ENCODE measurements around the gene TMEM79.

Gene TMEM79

DNA sequence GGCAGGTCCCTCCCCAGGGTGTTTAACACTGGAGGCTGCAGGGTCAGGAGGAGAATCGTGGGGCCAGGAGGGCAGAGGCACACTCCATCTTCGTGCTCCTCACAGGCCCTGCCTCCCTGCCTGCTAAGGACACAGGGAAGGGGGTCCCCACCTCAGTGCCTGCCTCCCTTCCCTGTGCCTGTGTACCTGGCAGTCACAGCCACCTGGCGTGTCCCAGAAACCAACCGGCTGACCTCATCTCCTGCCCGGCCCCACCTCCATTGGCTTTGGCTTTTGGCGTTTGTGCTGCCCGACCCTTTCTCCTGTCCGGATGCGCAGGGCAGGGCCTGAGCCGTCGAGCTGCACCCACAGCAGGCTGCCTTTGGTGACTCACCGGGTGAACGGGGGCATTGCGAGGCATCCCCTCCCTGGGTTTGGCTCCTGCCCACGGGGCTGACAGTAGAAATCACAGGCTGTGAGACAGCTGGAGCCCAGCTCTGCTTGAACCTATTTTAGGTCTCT, 42.8 kb upstream of the TMEM79 start:
- no peaks in the 10 kb centered on the region for H3F3A ChIP-seq (ENCODE audit: low read depth)
- peaks cover 24% of the 10 kb centered on the region; the same call in 1 of the 2 replicates for H3K36me3 ChIP-seq (ENCODE audit: insufficient read depth, low read length)
- no peaks in the 10 kb centered on the region for H3K4me1 ChIP-seq (ENCODE audit: insufficient read depth, low read length, poor library complexity, severe bottlenecking)
- H3K79me2 ChIP-seq (ENCODE audit: insufficient read depth, low read length), result no peaks in the 10 kb centered on the region
- no peak overlapping the region for H3K4me3 ChIP-seq (ENCODE audit: low read length, poor library complexity, severe bottlenecking)
- TF ChIP-seq EZH2phosphoT487 (IDR thresholded peaks at IDR 0.05; ENCODE audit: borderline replicate concordance), result no peak
- TF ChIP-seq, protein P1, sequence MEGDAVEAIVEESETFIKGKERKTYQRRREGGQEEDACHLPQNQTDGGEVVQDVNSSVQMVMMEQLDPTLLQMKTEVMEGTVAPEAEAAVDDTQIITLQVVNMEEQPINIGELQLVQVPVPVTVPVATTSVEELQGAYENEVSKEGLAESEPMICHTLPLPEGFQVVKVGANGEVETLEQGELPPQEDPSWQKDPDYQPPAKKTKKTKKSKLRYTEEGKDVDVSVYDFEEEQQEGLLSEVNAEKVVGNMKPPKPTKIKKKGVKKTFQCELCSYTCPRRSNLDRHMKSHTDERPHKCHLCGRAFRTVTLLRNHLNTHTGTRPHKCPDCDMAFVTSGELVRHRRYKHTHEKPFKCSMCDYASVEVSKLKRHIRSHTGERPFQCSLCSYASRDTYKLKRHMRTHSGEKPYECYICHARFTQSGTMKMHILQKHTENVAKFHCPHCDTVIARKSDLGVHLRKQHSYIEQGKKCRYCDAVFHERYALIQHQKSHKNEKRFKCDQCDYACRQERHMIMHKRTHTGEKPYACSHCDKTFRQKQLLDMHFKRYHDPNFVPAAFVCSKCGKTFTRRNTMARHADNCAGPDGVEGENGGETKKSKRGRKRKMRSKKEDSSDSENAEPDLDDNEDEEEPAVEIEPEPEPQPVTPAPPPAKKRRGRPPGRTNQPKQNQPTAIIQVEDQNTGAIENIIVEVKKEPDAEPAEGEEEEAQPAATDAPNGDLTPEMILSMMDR (conservative IDR thresholded peaks at IDR 0.05; ENCODE audit: low read length), result no peak
- H3K9ac ChIP-seq (ENCODE audit: low read depth, low read length, poor library complexity, severe bottlenecking), result no peak overlapping the region
- H4K20me1 ChIP-seq (ENCODE audit: insufficient read depth, low read length, poor library complexity, severe bottlenecking), result no peaks in the 10 kb centered on the region
- no peaks in the 10 kb centered on the region for H3K9me2 ChIP-seq (replicated peaks; ENCODE audit: low read depth, low read length)
- no peaks in the 10 kb centered on the region for H3K9me3 ChIP-seq (ENCODE audit: insufficient read depth, low read depth, low read length)
- H3K27me3 ChIP-seq (ENCODE audit: insufficient read depth, low read length, poor library complexity, severe bottlenecking), result no peaks in the 10 kb centered on the region
- no peak overlapping the region for H3K4me2 ChIP-seq (ENCODE audit: low read depth, low read length, poor library complexity, severe bottlenecking)
- no peak overlapping the region for H2AFZ ChIP-seq (ENCODE audit: low read length)

DNA sequence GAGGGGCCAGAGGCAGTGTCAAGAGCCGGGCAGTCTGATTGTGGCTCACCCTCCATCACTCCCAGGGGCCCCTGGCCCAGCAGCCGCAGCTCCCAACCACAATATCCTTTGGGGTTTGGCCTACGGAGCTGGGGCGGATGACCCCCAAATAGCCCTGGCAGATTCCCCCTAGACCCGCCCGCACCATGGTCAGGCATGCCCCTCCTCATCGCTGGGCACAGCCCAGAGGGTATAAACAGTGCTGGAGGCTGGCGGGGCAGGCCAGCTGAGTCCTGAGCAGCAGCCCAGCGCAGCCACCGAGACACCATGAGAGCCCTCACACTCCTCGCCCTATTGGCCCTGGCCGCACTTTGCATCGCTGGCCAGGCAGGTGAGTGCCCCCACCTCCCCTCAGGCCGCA, 42.2 kb upstream of the TMEM79 start, which contains the start of gene BGLAP:
TSS of gene BGLAP (plus strand) at position 259 of the 400 bp plus-strand sequence. CDS start at position 307, 48 bp downstream.
- no peaks in the 10 kb centered on the region for H3F3A ChIP-seq (ENCODE audit: low read depth)
- no peak within 1 kb of the TSS for H3K4me3 ChIP-seq (ENCODE audit: low read length, poor library complexity, severe bottlenecking)
- no peak within 1 kb of the TSS for H2AFZ ChIP-seq (ENCODE audit: low read length)
- H3K9me2 ChIP-seq (replicated peaks; ENCODE audit: low read depth, low read length), result no peaks in the 10 kb centered on the region
- H3K4me2 ChIP-seq (ENCODE audit: low read depth, low read length, poor library complexity, severe bottlenecking), result no peak within 1 kb of the TSS
- TF ChIP-seq EZH2phosphoT487 (IDR thresholded peaks at IDR 0.05; ENCODE audit: borderline replicate concordance), result no peak
- TF ChIP-seq, protein P1 (conservative IDR thresholded peaks at IDR 0.05; ENCODE audit: low read length), result no peak
- no peaks in the 10 kb centered on the region for H4K20me1 ChIP-seq (ENCODE audit: insufficient read depth, low read length, poor library complexity, severe bottlenecking)
- peaks cover 19% of the 10 kb centered on the region; the same call in 1 of the 2 replicates for H3K36me3 ChIP-seq (ENCODE audit: insufficient read depth, low read length)
- H3K27me3 ChIP-seq (ENCODE audit: insufficient read depth, low read length, poor library complexity, severe bottlenecking), result no peaks in the 10 kb centered on the region
- no peak within 1 kb of the TSS for H3K9ac ChIP-seq (ENCODE audit: low read depth, low read length, poor library complexity, severe bottlenecking)
- no peaks in the 10 kb centered on the region for H3K9me3 ChIP-seq (ENCODE audit: insufficient read depth, low read depth, low read length)
- no peaks in the 10 kb centered on the region for H3K4me1 ChIP-seq (ENCODE audit: insufficient read depth, low read length, poor library complexity, severe bottlenecking)
- H3K79me2 ChIP-seq (ENCODE audit: insufficient read depth, low read length), result no peaks in the 10 kb centered on the region

GRCh38 chr1:156242738-156243137, 41.4 kb upstream of the TMEM79 start:
- H3K9ac ChIP-seq (ENCODE audit: low read depth, low read length, poor library complexity, severe bottlenecking), result no peak overlapping the region
- H3K36me3 ChIP-seq (ENCODE audit: insufficient read depth, low read length), result peaks cover 19% of the 10 kb centered on the region; the same call in 1 of the 2 replicates
- no peaks in the 10 kb centered on the region for H3K4me1 ChIP-seq (ENCODE audit: insufficient read depth, low read length, poor library complexity, severe bottlenecking)
- H4K20me1 ChIP-seq (ENCODE audit: insufficient read depth, low read length, poor library complexity, severe bottlenecking), result no peaks in the 10 kb centered on the region
- no peaks in the 10 kb centered on the region for H3K9me2 ChIP-seq (replicated peaks; ENCODE audit: low read depth, low read length)
- H3K27me3 ChIP-seq (ENCODE audit: insufficient read depth, low read length, poor library complexity, severe bottlenecking), result no peaks in the 10 kb centered on the region
- H2AFZ ChIP-seq (ENCODE audit: low read length), result no peak overlapping the region
- H3K4me3 ChIP-seq (ENCODE audit: low read length, poor library complexity, severe bottlenecking), result no peak overlapping the region
- no peaks in the 10 kb centered on the region for H3F3A ChIP-seq (ENCODE audit: low read depth)
- H3K79me2 ChIP-seq (ENCODE audit: insufficient read depth, low read length), result no peaks in the 10 kb centered on the region
- no peak overlapping the region for H3K4me2 ChIP-seq (ENCODE audit: low read depth, low read length, poor library complexity, severe bottlenecking)
- no peak for TF ChIP-seq EZH2phosphoT487 (IDR thresholded peaks at IDR 0.05; ENCODE audit: borderline replicate concordance)
- TF ChIP-seq, protein P1 (conservative IDR thresholded peaks at IDR 0.05; ENCODE audit: low read length), result no peak
- no peaks in the 10 kb centered on the region for H3K9me3 ChIP-seq (ENCODE audit: insufficient read depth, low read depth, low read length)
